ENCODE data around the gene S100A14.
A peak's percentile ranks its signal among the peaks of the same experiment; 100 is the strongest.
"Not testable (repeated sequence)": the region's sequence is repeated elsewhere in the genome, so short reads cannot be mapped to it uniquely, and the experiment has no call there.

The S100A14 gene

GRCh38 chr1:153649137-153649862, 33.2 kb upstream of the S100A14 start:
- Histone ChIP-seq H3K27ac (ENCODE audit: low read length) (no peak overlapping the region), H3K36me3 (ENCODE audit: insufficient read depth, low read depth, low read length) (peaks cover 25% of the 10 kb centered on the region), H3K9ac (ENCODE audit: low read depth, low read length) (no peak overlapping the region), H3K4me3 (ENCODE audit: low read length) (no peak overlapping the region), H3K27me3 (ENCODE audit: insufficient read depth, low read length) (no peaks in the 10 kb centered on the region), H3K9me3 (ENCODE audit: insufficient read depth, low read depth, low read length) (no peaks in the 10 kb centered on the region), H3K4me1 (ENCODE audit: insufficient read depth, low read length) (no peaks in the 10 kb centered on the region)

- H3K36me3 ChIP-seq (ENCODE audit: insufficient read depth, low read depth, low read length), result peaks cover 37% of the 10 kb centered on the region
- H3K4me1 ChIP-seq (ENCODE audit: insufficient read depth, low read length), result no peaks in the 10 kb centered on the region
- no peaks in the 10 kb centered on the region for H3K27me3 ChIP-seq (ENCODE audit: insufficient read depth, low read length)
- H3K27ac ChIP-seq (ENCODE audit: low read length), result no peak overlapping the region
- H3K4me3 ChIP-seq (ENCODE audit: low read length), result no peak overlapping the region
- no peak overlapping the region for H3K9ac ChIP-seq (ENCODE audit: low read depth, low read length)
- no peaks in the 10 kb centered on the region for H3K9me3 ChIP-seq (ENCODE audit: insufficient read depth, low read depth, low read length)
These were observed 32.0 kb upstream of the S100A14 start for GRCh38 chr1:153648000-153648643.

GRCh38 chr1:153647346-153647714, 31.2 kb upstream of the S100A14 start:
- H3K9ac ChIP-seq (ENCODE audit: low read depth, low read length), result no peak overlapping the region

GRCh38 chr1:153646672-153647345, 30.7 kb upstream of the S100A14 start:
- H3K27ac ChIP-seq (ENCODE audit: low read length), result no peak overlapping the region
- no peak overlapping the region for H3K4me3 ChIP-seq (ENCODE audit: low read length)
- H3K4me1 ChIP-seq (ENCODE audit: insufficient read depth, low read length), result no peaks in the 10 kb centered on the region
- no peaks in the 10 kb centered on the region for H3K27me3 ChIP-seq (ENCODE audit: insufficient read depth, low read length)
- H3K9me3 ChIP-seq (ENCODE audit: insufficient read depth, low read depth, low read length), result no peaks in the 10 kb centered on the region
- peaks cover 50% of the 10 kb centered on the region for H3K36me3 ChIP-seq (ENCODE audit: insufficient read depth, low read depth, low read length)
- no peak overlapping the region for H3K9ac ChIP-seq (ENCODE audit: low read depth, low read length)

More at GRCh38 chr1:153647346-153647714, 31.2 kb upstream of the S100A14 start:
- H3K4me1 ChIP-seq (ENCODE audit: insufficient read depth, low read length), result no peaks in the 10 kb centered on the region
- peaks cover 45% of the 10 kb centered on the region for H3K36me3 ChIP-seq (ENCODE audit: insufficient read depth, low read depth, low read length)
- H3K27ac ChIP-seq (ENCODE audit: low read length), result no peak overlapping the region
- no peak overlapping the region for H3K4me3 ChIP-seq (ENCODE audit: low read length)
- no peaks in the 10 kb centered on the region for H3K9me3 ChIP-seq (ENCODE audit: insufficient read depth, low read depth, low read length)
- H3K27me3 ChIP-seq (ENCODE audit: insufficient read depth, low read length), result no peaks in the 10 kb centered on the region

GRCh38 chr1:153643816-153644215, 27.7 kb upstream of the S100A14 start:
- H3K4me1 ChIP-seq (ENCODE audit: insufficient read depth, low read length), result no peaks in the 10 kb centered on the region
- H3K4me3 ChIP-seq (ENCODE audit: low read length), result no peak overlapping the region
- H3K9me3 ChIP-seq (ENCODE audit: insufficient read depth, low read depth, low read length), result no peaks in the 10 kb centered on the region
- H3K9ac ChIP-seq (ENCODE audit: low read depth, low read length), result no peak overlapping the region
- H3K27me3 ChIP-seq (ENCODE audit: insufficient read depth, low read length), result no peaks in the 10 kb centered on the region
- H3K27ac ChIP-seq (ENCODE audit: low read length), result no peak overlapping the region
- peaks cover 80% of the 10 kb centered on the region for H3K36me3 ChIP-seq (ENCODE audit: insufficient read depth, low read depth, low read length)

- H3K36me3 ChIP-seq (ENCODE audit: insufficient read depth, low read depth, low read length), result peaks cover 87% of the 10 kb centered on the region
These were observed 27.0 kb upstream of the S100A14 start for GRCh38 chr1:153643100-153643499.

GRCh38 chr1:153642161-153642560, 26.0 kb upstream of the S100A14 start:
- H3K9ac ChIP-seq (ENCODE audit: low read depth, low read length), result no peak overlapping the region
- no peaks in the 10 kb centered on the region for H3K27me3 ChIP-seq (ENCODE audit: insufficient read depth, low read length)
- no peak overlapping the region for H3K27ac ChIP-seq (ENCODE audit: low read length)
- H3K4me3 ChIP-seq (ENCODE audit: low read length), result no peak overlapping the region
- no peaks in the 10 kb centered on the region for H3K9me3 ChIP-seq (ENCODE audit: insufficient read depth, low read depth, low read length)
- peaks cover 97% of the 10 kb centered on the region for H3K36me3 ChIP-seq (ENCODE audit: insufficient read depth, low read depth, low read length)
- H3K4me1 ChIP-seq (ENCODE audit: insufficient read depth, low read length), result no peaks in the 10 kb centered on the region

More at GRCh38 chr1:153643100-153643499, 27.0 kb upstream of the S100A14 start:
- no peak overlapping the region for H3K9ac ChIP-seq (ENCODE audit: low read depth, low read length)
- no peaks in the 10 kb centered on the region for H3K4me1 ChIP-seq (ENCODE audit: insufficient read depth, low read length)
- H3K9me3 ChIP-seq (ENCODE audit: insufficient read depth, low read depth, low read length), result no peaks in the 10 kb centered on the region
- no peak overlapping the region for H3K27ac ChIP-seq (ENCODE audit: low read length)
- H3K27me3 ChIP-seq (ENCODE audit: insufficient read depth, low read length), result no peaks in the 10 kb centered on the region
- no peak overlapping the region for H3K4me3 ChIP-seq (ENCODE audit: low read length)

- H3K9ac ChIP-seq (ENCODE audit: low read depth, low read length), result no peak overlapping the region
- no peaks in the 10 kb centered on the region for H3K27me3 ChIP-seq (ENCODE audit: insufficient read depth, low read length)
- no peaks in the 10 kb centered on the region for H3K4me1 ChIP-seq (ENCODE audit: insufficient read depth, low read length)
- peaks cover 100% of the 10 kb centered on the region for H3K36me3 ChIP-seq (ENCODE audit: insufficient read depth, low read depth, low read length)
- H3K27ac ChIP-seq (ENCODE audit: low read length), result no peak overlapping the region
- no peaks in the 10 kb centered on the region for H3K9me3 ChIP-seq (ENCODE audit: insufficient read depth, low read depth, low read length)
- no peak overlapping the region for H3K4me3 ChIP-seq (ENCODE audit: low read length)
These were observed 24.7 kb upstream of the S100A14 start for GRCh38 chr1:153640861-153641260.

- peaks cover 97% of the 10 kb centered on the region for H3K36me3 ChIP-seq (ENCODE audit: insufficient read depth, low read depth, low read length)
- H3K4me3 ChIP-seq (ENCODE audit: low read length); H3K27ac ChIP-seq (ENCODE audit: low read length); H3K27me3 ChIP-seq (ENCODE audit: insufficient read depth, low read length); H3K4me1 ChIP-seq (ENCODE audit: insufficient read depth, low read length); H3K9me3 ChIP-seq (ENCODE audit: insufficient read depth, low read depth, low read length); H3K9ac ChIP-seq (ENCODE audit: low read depth, low read length): not testable (repeated sequence)
These were observed 24.1 kb upstream of the S100A14 start for GRCh38 chr1:153640213-153640612.

- Histone ChIP-seq H3K9me3 (ENCODE audit: insufficient read depth, low read depth, low read length) (no peaks in the 10 kb centered on the region), H3K4me3 (ENCODE audit: low read length) (no peak overlapping the region), H3K9ac (ENCODE audit: low read depth, low read length) (no peak overlapping the region), H3K27ac (ENCODE audit: low read length) (no peak overlapping the region), H3K27me3 (ENCODE audit: insufficient read depth, low read length) (no peaks in the 10 kb centered on the region), H3K36me3 (ENCODE audit: insufficient read depth, low read depth, low read length) (peaks cover 88% of the 10 kb centered on the region), H3K4me1 (ENCODE audit: insufficient read depth, low read length) (no peaks in the 10 kb centered on the region)
These were observed 23.2 kb upstream of the S100A14 start for GRCh38 chr1:153639280-153639679.

GRCh38 chr1:153638261-153638660, 22.1 kb upstream of the S100A14 start:
- Histone ChIP-seq H3K27ac (ENCODE audit: low read length) (no peak overlapping the region), H3K4me3 (ENCODE audit: low read length) (no peak overlapping the region), H3K27me3 (ENCODE audit: insufficient read depth, low read length) (no peaks in the 10 kb centered on the region), H3K36me3 (ENCODE audit: insufficient read depth, low read depth, low read length) (peaks cover 77% of the 10 kb centered on the region), H3K9ac (ENCODE audit: low read depth, low read length) (no peak overlapping the region), H3K4me1 (ENCODE audit: insufficient read depth, low read length) (no peaks in the 10 kb centered on the region), H3K9me3 (ENCODE audit: insufficient read depth, low read depth, low read length) (no peaks in the 10 kb centered on the region)

GRCh38 chr1:153636312-153636711, 20.2 kb upstream of the S100A14 start:
- H3K9me3 ChIP-seq (ENCODE audit: insufficient read depth, low read depth, low read length), result no peaks in the 10 kb centered on the region
- H3K4me1 ChIP-seq (ENCODE audit: insufficient read depth, low read length), result no peaks in the 10 kb centered on the region
- no peak overlapping the region for H3K27ac ChIP-seq (ENCODE audit: low read length)
- H3K36me3 ChIP-seq (ENCODE audit: insufficient read depth, low read depth, low read length), result peaks cover 58% of the 10 kb centered on the region
- peak overlapping the region; percentile 25; the same call in 1 of the 2 replicates for H3K9ac ChIP-seq (ENCODE audit: low read depth, low read length)
- no peak overlapping the region; the same call in 1 of the 2 replicates for H3K4me3 ChIP-seq (ENCODE audit: low read length)
- H3K27me3 ChIP-seq (ENCODE audit: insufficient read depth, low read length), result no peaks in the 10 kb centered on the region
